CD4-positive, alpha-beta T cell treated with Interleukin-12 subunit alpha and Interleukin-12 subunit beta, for 1 hour (primary cell): ENCODE measurements around the gene ASB14.
"Not testable (repeated sequence)": the region's sequence is repeated elsewhere in the genome, so short reads cannot be mapped to it uniquely, and the experiment has no call there.

Experiments
- DNase-seq: peaks from one replicate; pipeline ENCODE4 v3.0.0-alpha.2; 2020

ASB14 gene

DNA sequence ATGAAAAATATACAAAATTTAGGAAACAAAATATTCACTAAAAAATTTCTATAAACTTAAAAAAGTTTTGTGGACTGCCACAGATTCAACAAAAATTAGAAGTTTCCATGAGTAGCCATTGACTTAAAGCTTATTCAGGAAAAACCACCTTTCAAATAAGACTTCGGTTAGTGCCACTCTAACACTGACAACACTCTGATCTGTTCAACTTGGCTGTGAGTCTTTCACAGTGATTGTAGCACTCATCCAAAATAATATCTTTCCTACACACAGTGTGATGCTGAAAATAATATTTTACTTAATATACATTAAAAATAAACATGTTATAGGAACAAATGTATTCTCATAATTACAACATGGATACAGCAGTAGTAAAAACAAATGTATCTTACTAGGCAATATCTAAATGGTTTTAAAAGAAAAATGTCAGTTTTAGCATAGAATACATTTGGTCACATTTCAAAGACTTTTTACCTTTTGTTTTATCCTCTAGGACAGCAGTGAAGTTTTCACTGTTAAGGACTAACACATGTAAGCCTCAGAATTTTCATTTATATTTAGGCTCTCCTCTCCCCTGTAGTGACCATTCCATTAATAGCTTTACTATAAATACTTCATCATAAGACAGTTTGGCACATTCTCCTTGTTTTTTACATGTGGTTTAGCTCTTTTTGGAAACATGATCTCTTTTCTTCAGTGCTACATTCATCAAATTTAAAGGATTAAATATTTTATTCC, at the start of gene ASB14:
Gene ASB14 (minus strand): TSS at position 527 of the 738 bp plus-strand sequence. CDS start 652 bp downstream, outside the sequence.
- no peak for DNase-seq

DNA sequence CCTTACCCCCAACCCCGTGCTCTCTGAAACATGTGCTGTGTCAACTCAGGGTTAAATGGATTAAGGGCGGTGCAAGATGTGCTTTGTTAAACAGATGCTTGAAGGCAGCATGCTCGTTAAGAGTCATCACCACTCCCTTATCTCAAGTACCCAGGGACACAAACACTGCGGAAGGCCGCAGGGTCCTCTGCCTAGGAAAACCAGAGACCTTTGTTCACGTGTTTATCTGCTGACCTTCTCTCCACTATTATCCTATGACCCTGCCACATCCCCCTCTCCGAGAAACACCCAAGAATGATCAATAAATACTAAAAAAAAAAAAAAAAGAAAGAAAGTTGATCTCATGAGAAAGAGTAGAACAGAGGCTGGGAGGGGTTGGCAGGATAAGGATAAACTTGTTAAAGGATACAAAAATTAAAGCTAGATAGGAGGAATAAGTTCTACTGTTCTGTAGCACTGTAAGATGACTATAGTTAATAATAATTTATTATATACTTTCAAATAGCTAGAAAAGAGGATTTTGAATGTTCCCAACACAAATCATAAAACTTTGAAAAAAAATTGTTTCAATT, 46.7 kb upstream of the ASB14 start:
- not testable (repeated sequence) for DNase-seq

DNA sequence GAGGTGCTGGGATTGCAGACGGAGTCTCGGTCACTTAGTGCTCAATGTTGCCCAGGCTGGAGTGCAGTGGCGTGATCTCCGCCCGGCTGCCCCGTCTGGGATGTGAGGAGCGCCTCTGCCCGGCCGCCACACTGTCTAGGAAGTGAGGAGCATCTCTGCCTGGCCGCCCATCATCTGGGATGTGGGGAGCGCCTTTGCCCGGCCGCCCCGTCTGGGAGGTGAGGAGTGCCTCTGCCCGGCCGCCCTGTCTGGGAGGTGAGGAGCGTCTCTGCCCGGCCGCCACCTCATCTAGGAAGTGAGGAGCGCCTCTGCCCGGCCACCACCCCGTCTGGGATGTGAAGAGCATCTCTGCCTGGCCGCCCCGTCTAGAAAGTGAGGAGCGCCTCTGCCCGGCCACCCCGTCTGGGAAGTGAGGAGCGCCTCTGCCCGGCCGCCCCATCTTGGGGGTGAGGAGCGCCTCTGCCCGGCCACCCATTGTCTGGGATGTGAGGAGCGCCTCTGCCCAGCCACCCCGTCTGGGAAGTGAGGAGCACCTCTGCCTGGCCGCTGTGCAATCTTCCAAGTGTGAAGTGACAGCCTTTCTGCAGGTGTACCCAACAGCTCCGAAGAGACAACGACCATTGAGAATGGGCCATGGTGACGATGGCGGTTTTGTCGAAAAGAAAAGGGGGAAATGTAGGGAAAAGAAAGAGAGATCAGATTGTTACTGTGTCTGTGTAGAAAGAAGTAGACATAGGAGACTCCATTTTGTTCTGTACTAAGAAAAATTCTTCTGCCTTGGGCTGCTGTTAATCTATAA, 46.0 kb upstream of the ASB14 start:
- not testable (repeated sequence) for DNase-seq

DNA sequence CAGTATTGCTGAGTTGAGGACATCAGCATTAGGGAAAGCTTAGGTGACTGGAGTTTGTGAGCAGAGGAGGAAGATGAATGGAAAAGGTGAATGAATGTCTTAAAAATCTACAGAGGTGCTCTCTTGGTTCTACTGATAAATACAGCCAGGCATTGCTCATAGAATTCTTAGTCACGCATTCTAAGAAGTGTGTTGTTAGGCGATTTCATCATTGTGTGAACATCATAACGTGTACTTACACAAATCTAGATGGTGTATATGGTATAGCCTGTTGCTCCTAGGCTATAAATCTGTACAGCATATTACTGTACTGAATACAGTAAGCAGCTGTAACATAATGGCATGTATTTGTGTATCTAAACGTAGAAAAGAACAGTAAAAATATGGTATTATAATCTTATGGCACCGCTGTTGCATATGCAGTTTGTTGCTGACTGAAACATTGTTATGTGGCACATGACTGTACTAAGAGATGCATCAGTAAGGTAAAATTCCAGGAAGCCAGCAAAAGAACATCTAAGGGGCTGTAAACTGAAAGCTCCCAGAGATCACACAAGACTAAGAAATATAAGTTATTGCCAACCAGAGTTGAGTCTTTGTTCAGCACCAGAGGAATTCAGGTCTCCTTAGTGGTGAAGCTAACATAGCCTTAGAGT, 42.9 kb upstream of the ASB14 start:
- no peak for DNase-seq

DNA sequence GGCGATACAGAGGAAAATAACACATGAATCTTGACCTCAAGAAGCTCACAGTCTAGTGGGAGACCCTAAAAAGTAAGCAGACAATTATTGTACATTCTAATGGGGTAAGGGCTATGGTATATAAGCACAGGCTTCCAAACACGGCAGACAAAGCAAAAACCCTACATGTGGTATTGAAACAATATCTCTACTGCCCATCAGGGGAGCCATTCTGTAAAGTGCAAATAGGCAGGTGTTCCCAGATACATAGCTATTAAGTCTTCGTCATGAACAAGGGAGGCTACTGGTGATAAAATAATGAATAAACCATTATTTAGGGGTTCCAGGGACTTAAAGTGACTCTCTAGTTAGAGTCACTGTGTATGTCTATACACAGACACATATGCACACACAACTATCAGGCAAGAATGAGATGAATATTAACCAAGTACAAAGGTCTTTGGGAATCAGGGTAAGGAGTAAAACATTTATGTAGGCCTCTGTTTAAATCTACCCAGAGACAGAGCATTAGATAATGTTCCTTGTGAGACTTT, 38.7 kb upstream of the ASB14 start:
- DNase-seq, result no peak

DNA sequence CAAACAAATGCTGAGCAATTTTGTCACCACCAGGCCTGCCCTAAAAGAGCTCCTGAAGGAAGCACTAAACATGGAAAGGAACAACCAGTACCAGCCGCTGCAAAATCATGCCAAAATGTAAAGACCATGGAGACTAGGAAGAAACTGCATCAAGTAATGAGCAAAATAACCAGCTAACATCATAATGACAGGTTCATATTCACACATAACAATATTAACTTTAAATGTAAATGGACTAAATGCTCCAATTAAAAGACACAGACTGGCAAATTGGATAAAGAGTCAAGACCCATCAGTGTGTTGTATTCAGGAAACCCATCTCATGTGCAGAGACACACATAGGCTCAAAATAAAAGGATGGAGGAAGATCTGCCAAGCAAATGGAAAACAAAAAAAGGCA, 34.0 kb upstream of the ASB14 start:
- not testable (repeated sequence) for DNase-seq

DNA sequence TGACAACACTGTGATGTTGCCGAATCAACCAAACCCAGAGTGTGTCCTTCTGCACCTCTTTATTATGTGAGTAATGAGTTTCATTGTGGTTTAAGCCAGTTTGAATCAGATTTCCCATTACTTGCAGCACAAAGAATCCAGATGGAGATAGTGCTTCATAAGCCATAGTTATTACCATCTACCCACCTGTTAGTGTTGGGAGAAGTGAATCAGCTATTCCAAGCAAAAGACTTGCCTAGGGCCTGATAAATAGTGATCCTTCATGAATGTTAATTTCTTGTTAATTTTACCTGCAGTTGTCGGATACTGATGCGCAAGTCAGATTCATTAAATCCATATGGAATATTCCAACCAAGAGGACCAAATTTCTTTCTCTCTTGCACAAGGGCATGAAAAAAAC, 21.7 kb upstream of the ASB14 start:
- no peak for DNase-seq

DNA sequence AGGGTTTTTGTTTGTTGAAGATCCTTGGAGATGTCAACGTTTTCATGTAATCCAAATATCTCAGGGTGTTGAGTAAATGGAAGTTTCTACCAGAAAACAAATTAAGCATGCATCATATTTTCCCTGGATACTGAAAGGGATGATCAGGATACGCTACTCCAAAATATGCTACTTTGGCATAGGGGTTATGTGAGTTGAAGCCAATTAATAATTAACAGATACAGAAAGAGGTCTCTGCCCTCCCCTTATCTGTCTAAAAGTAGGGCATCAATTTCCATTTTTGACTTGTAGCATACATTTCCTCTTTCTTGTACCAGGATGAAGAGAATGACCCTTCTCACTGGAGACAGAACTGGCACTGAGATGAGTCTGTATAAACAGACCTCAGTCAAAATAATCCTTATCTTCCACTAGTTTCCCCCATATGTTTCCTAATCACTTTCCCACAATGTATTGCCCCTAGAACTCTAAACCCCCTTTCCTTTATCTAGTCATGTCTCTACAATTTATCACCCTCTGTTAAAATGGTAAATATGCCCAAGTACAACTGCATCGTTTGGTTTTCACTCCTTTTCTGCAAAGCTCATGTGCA, 17.4 kb upstream of the ASB14 start:
- no peak for DNase-seq

DNA sequence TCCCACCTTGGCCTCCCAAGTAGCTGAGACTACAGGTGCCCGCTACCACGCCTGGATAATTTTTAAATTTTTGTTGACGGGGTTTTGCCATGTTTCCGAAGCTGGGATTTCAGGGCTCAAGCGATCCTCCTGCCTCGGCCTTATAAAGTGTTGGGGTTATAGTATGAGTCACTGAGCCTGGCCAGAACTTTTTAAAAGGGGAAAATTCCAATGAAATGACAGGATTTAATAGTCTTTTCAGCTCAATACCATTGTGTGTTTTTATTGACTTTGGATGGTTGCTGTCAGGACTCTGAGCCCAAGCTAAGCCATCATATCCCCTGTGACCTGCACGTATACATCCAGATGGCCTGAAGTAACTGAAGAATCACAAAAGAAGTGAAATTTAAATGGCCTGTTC, 11.0 kb upstream of the ASB14 start:
- DNase-seq, result not testable (repeated sequence)

DNA sequence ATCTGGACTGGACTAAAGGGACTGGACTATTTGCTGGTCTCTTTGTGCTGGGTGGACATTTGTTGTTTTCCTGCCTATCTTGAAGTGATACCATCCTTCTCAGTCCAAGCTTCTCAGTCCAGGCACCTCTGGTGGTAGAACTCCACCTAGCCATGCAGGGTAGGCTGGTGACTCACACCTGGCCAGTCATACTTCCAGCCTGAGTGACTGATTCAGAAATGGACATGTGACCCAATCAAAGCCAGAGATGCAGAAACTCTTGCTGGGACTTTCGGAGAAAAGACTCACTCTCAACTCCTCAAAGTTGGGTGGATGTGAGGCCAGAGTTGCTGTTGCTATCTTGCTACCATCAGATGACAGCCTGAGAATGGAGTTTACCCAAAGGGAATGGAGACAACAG, 5.6 kb upstream of the ASB14 start:
- no peak for DNase-seq

DNA sequence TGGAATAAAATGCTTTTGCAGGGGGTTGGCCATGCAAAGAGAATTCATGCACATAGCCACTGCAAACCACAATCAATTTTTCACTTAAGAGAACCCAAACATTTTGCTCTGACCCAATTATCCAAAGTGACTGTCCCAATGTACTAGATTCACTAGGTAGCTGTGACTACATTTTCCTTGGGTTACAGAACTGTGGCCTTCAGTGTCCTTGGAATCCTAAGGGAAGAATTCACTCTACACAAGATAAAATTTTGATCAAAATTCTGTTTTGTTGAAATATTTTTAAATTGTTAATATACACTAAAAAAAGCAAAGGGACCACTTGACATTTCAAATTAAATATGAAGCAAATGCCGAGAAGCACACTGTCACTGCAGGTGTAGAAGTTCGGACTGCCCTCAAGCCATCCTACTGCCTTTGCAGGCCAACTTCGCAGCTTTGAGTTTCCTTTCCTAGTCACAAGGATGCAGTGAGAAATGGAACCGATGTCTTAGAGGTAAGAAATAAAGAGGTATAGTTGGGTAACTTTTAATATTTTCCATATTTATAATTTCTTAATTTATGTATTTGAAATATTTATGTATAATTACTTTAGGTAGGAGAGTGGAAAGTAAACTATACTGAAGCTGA, 527 bp upstream of the ASB14 start:
- no peak for DNase-seq

DNA sequence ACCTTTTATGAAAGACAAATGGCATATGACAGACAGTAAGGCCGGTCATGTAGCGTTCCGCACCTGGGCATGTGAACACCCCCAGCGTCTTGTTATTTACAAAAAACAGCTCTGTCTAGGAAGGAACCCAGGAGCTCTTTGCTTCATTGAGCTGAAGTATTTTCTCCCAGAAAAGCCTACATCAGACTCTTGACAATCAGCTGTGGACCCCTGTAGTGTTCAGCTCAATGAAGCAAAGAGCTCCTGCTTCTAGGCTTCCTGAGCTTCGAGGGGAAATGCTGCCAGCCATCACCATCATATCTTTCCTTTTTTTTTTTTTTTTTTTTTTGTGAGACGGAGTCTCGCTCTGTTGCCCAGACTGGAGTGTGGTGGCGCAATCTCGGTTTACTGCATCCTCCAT, 4.1 kb downstream of the ASB14 start:
- no peak for DNase-seq

DNA sequence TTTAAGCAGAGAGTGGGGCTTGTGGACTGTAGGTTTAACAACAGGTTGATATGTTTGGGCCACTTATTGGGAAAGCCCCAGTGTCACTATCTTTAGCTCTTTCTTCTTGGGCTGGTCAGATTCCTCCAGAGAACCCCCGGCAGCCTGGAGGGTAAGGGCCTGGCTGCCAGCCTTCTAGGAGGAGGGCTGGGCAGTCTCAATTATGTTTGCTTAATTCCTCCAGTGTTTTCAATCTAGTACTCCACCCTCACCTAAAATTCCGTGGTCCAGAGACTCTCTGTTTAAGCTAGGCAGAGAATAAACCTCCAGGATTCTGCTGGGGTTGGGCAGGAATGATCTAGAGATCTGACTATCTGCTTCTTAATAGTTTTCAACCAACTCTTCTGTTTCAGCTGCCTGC, 5.3 kb downstream of the ASB14 start:
- no peak for DNase-seq

DNA sequence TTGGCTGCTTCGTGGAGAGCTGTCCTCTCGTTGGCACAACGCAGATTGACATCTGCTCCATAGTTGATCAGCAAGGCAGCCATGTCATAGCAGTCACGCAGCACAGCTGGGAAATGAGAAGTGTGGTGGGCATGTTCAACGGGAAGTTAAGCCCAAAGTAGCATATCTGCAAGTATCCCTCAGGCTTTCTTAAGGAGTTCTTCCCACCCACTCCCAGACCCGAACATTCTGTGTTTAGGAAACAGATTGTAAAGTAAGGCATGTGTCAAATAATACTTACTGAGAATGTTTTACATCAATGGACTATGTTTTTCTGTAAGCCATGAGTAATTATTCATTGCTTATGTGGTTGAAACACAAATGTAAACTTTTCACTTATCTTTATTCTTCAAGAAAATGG, 9.2 kb downstream of the ASB14 start:
- DNase-seq, result no peak

DNA sequence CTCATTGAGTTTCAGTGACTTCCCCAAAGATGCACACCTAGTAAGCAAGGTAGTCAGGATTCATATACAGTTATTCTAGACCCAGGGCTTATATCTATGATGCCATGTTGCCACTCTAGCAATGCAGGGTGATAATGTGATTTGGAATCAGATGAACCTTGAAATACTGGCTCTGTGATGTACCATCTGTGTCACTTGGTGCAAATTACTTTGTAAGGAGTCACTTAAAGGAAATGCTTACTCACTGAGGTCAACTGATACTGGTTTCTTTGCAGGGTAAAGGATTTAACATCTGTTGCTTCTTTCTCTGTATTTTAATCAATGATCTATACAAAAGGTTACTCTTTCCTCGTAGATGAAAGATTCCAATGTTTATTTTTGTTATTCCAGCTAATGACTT, 10.8 kb downstream of the ASB14 start:
- DNase-seq, result no peak

DNA sequence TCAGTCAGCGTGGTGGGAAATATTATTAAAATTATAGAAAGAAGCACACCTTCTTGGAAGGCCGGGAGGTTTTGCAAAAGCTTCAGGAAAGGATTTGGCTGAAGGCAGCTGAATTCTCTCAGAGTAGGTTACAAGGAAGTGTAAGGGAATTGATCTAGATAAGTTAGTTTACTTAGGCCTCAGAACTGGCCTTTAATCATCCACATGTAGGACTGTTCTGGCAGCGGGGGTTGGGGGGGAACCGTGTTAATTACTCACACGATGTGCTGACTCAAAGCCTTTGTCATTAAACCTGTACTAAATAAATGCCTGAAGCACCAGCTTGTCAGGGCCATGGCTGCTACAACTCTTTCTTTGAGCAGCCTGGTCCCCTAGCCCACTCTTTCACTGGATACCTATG, 12.8 kb downstream of the ASB14 start:
- DNase-seq, result no peak

DNA sequence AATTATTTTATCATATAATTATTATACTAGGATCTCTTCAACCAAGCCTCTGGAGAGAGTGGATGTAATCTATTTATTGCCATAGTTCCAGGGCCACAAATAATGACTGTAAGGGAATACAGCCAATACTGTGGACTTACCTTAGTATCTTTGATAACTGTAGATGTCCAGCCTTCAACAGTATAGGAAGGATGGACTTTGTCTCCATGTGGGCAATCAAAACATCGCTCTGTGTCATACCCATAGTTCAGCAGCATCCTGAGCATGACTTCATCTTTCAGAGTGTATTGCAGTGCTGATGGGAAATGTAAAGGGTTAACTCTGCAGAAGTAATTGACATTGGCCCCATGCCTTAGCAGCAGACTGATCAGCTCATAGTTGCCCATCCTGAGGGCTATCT, 14.2 kb downstream of the ASB14 start:
- DNase-seq, result no peak

DNA sequence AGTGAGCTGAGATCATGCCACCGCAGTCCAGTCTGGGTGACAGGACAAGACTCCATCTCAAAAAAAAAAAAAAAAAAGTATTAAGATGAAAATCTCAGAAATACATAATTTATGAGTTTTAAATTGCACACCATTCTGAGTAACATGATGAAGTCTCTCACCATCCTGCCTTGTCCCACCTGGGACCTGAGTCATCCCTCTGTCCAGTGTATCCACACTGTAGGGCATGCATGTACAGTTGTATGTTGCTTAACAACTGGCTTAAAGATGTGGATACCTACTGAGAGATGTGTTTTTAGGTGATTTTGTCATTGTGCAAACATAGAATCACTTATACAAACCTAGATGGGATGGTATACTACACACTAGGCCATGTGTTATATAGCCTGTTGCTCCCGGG, 17.1 kb downstream of the ASB14 start:
- DNase-seq, result no peak

DNA sequence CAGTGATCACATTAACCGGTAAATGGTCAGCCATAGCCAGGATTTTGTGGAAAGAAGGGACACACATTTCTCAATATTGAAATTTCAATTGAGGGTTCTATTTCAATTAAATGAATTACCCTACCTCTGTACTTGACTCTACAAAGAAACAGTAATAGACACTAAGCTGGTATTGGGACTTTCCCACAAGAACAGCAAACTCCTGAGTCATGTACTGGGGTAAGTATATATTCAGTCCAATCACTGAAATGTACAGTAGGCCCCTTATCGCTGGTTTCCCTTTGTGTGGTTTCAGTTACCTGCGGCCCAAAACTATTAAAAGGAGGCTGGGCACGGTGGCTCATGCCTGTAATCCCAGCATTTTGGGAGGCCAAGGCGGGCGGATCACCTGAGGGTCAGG, 17.6 kb downstream of the ASB14 start:
- no peak for DNase-seq

DNA sequence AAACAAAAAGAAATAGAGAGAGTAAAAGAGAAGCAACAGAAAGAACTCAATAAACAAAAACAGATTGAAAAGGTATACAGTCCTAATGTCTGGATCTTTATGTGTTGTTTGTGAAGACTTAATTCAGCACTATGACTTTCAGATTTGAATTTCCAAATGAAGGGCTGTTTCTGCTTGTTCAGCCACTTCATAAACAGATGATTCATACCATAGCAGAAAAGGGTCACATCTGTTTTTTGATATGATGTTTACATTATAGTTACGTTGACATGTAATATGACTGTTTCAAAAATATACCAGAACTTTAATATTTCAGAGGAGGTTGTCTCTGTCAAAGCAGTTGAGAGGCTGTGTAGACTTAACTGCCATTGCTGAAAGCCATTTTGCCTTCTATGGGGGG, 24.1 kb downstream of the ASB14 start:
- no peak for DNase-seq

DNA sequence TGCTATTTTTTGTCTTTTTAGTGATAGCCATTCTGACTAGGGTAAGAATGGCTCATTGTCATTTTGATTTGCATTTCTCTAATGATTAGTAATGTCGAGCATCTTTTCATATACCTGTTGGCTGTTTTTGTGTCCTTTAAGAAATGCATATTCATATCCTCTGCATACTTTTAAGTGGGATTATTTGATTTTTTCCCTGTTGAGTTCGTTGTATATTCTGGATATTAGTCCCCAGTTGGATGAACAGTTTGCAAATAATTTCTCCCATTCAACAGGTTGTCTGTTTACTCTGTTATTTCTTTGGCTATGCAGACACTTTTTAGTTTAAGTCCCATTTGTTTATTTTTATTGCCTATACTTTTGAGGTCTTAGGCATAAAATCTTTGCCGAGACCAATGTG, 30.6 kb downstream of the ASB14 start:
- DNase-seq, result no peak

DNA sequence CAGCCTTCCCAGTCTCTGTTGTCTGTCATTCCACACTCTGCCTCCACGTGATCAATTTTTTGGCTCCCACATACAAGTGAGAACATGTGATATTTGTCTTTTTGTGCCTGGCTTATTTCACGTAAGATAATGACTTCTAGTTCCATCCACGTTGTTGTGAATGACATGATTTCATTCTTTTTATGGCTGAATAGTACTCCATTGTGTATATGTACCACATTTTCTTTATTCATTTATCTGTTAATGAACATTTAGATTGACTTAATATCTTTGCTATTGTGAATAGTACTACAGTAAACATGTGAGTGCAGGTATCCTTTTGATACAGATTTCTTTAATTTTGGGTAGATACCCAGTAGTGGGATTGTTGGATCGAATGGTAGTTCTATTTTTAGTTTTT, 31.4 kb downstream of the ASB14 start:
- no peak for DNase-seq
